ENCODE results near the gene LYL1. TPM values are rescaled to one million over a fixed set of nuclear protein-coding genes. Genes with fewer than 3 reads are reported as not detected.
A peak's percentile ranks its signal among the peaks of the same experiment; 100 is the strongest.

Gene LYL1
- total and polyA plus RNA-seq, 9 of the 15 experiments (the other 6 are each of a cell fraction or from before 2014, with no cell fraction given) = 1.3 to 266 (median 34.0) TPM

DNA sequence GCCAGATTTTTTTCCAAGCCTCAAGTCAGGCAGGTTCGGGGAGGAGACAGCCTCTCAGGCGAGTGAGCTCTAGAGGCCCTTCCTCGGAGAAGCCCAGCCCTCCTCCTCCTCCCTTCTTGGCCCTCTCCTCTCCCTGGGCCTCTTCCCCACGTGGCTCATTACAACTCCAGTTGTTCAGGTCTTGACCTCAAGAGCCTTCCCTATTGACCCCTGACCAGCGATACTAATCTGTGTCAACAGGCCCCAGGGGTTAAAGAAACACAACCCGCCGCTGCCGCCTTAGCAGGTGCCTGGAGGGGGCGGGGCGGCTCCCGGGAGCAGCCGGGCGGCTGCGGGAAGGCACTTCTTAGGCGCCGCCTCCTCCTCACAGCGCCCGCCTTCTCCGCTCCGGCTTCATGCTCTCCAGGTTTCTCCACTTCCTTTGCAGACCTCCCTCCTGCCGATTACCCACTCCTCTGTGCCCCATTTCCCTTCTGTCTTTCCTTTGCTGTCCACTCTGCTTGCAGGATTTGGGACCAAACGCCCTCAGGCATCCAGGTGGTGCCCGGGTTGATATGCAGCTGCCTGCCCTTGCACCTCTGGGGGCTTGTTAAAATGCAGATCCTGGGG is 51.0 kb downstream of the LYL1 start (continued):
- TF ChIP-seq GTF3C2 (IDR thresholded peaks at IDR 0.05; ENCODE audit: borderline replicate concordance, extremely low read depth, insufficient read length) (no peak), TRIM24 (IDR thresholded peaks at IDR 0.05) (peak in 1 of 2 experiments; percentile 32; a peak in 1 of 4 replicates), KAT2B (IDR thresholded peaks at IDR 0.05; ENCODE audit: low read depth, low read length) (no peak), ARNT (IDR thresholded peaks at IDR 0.05) (no peak), ZNF217 (CRISPR knock-in tag; IDR thresholded peaks at IDR 0.05) (no peak), GABPA (tag; conservative IDR thresholded peaks at IDR 0.05; ENCODE audit: low read depth) (no peak), NUFIP1 (IDR thresholded peaks at IDR 0.05; ENCODE audit: partially characterized antibody) (no peak), ZFP36 (IDR thresholded peaks at IDR 0.05; ENCODE audit: low read depth, low read length, partially characterized antibody) (no peak), DACH1 (IDR thresholded peaks at IDR 0.05; ENCODE audit: partially characterized antibody) (no peak), ZNF143 (CRISPR knock-in tag; IDR thresholded peaks at IDR 0.05) (no peak), SMAD1 (IDR thresholded peaks at IDR 0.05; ENCODE audit: low read depth, low read length, partially characterized antibody) (no peak), FOXP1 (CRISPR knock-in tag; IDR thresholded peaks at IDR 0.05) (peak; percentile 84; the same call in 1 of the 2 replicates), GATAD2A (IDR thresholded peaks at IDR 0.05) (no peak)
- TF ChIP-seq, protein P1, sequence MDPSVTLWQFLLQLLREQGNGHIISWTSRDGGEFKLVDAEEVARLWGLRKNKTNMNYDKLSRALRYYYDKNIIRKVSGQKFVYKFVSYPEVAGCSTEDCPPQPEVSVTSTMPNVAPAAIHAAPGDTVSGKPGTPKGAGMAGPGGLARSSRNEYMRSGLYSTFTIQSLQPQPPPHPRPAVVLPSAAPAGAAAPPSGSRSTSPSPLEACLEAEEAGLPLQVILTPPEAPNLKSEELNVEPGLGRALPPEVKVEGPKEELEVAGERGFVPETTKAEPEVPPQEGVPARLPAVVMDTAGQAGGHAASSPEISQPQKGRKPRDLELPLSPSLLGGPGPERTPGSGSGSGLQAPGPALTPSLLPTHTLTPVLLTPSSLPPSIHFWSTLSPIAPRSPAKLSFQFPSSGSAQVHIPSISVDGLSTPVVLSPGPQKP (CRISPR knock-in tag; IDR thresholded peaks at IDR 0.05) = no peak
- TF ChIP-seq, protein P2, sequence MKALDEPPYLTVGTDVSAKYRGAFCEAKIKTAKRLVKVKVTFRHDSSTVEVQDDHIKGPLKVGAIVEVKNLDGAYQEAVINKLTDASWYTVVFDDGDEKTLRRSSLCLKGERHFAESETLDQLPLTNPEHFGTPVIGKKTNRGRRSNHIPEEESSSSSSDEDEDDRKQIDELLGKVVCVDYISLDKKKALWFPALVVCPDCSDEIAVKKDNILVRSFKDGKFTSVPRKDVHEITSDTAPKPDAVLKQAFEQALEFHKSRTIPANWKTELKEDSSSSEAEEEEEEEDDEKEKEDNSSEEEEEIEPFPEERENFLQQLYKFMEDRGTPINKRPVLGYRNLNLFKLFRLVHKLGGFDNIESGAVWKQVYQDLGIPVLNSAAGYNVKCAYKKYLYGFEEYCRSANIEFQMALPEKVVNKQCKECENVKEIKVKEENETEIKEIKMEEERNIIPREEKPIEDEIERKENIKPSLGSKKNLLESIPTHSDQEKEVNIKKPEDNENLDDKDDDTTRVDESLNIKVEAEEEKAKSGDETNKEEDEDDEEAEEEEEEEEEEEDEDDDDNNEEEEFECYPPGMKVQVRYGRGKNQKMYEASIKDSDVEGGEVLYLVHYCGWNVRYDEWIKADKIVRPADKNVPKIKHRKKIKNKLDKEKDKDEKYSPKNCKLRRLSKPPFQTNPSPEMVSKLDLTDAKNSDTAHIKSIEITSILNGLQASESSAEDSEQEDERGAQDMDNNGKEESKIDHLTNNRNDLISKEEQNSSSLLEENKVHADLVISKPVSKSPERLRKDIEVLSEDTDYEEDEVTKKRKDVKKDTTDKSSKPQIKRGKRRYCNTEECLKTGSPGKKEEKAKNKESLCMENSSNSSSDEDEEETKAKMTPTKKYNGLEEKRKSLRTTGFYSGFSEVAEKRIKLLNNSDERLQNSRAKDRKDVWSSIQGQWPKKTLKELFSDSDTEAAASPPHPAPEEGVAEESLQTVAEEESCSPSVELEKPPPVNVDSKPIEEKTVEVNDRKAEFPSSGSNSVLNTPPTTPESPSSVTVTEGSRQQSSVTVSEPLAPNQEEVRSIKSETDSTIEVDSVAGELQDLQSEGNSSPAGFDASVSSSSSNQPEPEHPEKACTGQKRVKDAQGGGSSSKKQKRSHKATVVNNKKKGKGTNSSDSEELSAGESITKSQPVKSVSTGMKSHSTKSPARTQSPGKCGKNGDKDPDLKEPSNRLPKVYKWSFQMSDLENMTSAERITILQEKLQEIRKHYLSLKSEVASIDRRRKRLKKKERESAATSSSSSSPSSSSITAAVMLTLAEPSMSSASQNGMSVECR (CRISPR knock-in tag; IDR thresholded peaks at IDR 0.05) = peak; percentile 29
- TF ChIP-seq, protein P3, sequence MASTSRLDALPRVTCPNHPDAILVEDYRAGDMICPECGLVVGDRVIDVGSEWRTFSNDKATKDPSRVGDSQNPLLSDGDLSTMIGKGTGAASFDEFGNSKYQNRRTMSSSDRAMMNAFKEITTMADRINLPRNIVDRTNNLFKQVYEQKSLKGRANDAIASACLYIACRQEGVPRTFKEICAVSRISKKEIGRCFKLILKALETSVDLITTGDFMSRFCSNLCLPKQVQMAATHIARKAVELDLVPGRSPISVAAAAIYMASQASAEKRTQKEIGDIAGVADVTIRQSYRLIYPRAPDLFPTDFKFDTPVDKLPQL (IDR thresholded peaks at IDR 0.05; ENCODE audit: extremely low read depth, insufficient read length) = no peak
- TF ChIP-seq, protein P4, sequence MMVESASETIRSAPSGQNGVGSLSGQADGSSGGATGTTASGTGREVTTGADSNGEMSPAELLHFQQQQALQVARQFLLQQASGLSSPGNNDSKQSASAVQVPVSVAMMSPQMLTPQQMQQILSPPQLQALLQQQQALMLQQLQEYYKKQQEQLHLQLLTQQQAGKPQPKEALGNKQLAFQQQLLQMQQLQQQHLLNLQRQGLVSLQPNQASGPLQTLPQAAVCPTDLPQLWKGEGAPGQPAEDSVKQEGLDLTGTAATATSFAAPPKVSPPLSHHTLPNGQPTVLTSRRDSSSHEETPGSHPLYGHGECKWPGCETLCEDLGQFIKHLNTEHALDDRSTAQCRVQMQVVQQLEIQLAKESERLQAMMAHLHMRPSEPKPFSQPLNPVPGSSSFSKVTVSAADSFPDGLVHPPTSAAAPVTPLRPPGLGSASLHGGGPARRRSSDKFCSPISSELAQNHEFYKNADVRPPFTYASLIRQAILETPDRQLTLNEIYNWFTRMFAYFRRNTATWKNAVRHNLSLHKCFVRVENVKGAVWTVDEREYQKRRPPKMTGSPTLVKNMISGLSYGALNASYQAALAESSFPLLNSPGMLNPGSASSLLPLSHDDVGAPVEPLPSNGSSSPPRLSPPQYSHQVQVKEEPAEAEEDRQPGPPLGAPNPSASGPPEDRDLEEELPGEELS (CRISPR knock-in tag; IDR thresholded peaks at IDR 0.05; ENCODE audit: borderline replicate concordance) = no peak

Measured in K562 (cell line).